ENCODE measurements around the gene NBPF20. TPM values are rescaled to one million over a fixed set of nuclear protein-coding genes. Genes with fewer than 3 reads are reported as not detected.
"Not testable (repeated sequence)": the region's sequence is repeated elsewhere in the genome, so short reads cannot be mapped to it uniquely, and the experiment has no call there.

Gene NBPF20
- total and polyA plus RNA-seq, 3 experiments from 2014 or later, result 0.62 to 1.9 (median 1.3) TPM

DNA sequence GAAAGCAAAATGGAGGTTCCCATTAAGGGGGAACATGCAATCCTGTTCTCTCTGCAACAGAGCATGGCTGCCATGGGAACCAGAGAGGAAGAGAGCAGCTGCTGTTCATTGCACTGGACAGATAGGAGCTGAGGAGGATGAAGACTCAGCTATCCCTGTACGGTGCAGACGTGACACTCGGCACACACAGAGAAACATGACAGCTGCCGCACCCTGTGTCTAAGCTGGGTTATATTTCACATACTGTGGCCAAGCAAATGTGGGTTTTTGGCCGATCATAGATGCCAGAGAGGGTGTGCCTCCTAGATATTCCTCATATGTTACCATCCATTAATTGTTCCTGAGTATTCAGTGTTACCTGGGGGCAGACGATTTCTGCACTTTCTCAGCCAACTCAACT is 24.7 kb downstream of the NBPF20 start:
- H3K27ac Mint-ChIP-seq; DNase-seq; H3K27ac ChIP-seq (ENCODE audit: low read depth, low read length); H3K9me3 ChIP-seq (ENCODE audit: low read length); H3K27me3 Mint-ChIP-seq; CTCF ChIA-PET; H3K36me3 Mint-ChIP-seq; H3K4me1 Mint-ChIP-seq; H3K9me3 Mint-ChIP-seq; POLR2A ChIA-PET; H3K36me3 ChIP-seq (ENCODE audit: insufficient read depth, low read length); H3K4me1 ChIP-seq (ENCODE audit: insufficient read depth, low read length); H3K4me3 Mint-ChIP-seq; H3K27me3 ChIP-seq (ENCODE audit: insufficient read depth, low read length, poor library complexity, severe bottlenecking); H3K4me3 ChIP-seq (ENCODE audit: low read length): not testable (repeated sequence)

Other genes starting within 250 kb of the NBPF20 start
- not detected for gene PPIAL4D, start 183.4 kb downstream of the NBPF20 start, total RNA-seq
- not detected for gene PPIAL4D, start 183.4 kb downstream of the NBPF20 start, polyA plus RNA-seq
- gene GPR89A, start 182.4 kb upstream of the NBPF20 start, total RNA-seq, result 10 to 100 TPM; 25.0 to 31.0 TPM
- gene GPR89A, start 182.4 kb upstream of the NBPF20 start, polyA plus RNA-seq, result 20.8 TPM